ENCODE results near the gene NOTCH2.

NOTCH2 gene

GRCh38 chr1:119956306-119956705 is 113.2 kb downstream of the NOTCH2 start:
- Histone ChIP-seq H3K4me1 (ENCODE audit: control insufficient read depth, insufficient read depth, low read length) (no peaks in the 10 kb centered on the region), H3K36me3 (ENCODE audit: control insufficient read depth, insufficient read depth, low read length) (peaks cover 26% of the 10 kb centered on the region)

GRCh38 chr1:119954476-119955422 is 114.7 kb downstream of the NOTCH2 start:
- Histone ChIP-seq H3K4me3 (ENCODE audit: low read depth, low read length) (no peak overlapping the region), H3K4me1 (ENCODE audit: control insufficient read depth, insufficient read depth, low read length) (no peaks in the 10 kb centered on the region), H3K36me3 (ENCODE audit: control insufficient read depth, insufficient read depth, low read length) (peaks cover 34% of the 10 kb centered on the region), H3K9me3 (ENCODE audit: control insufficient read depth, insufficient read depth, low read length) (no peaks in the 10 kb centered on the region), H3K27me3 (ENCODE audit: control insufficient read depth, insufficient read depth, low read length) (no peaks in the 10 kb centered on the region), H3K9ac (ENCODE audit: low read depth, low read length) (no peak overlapping the region), H3K27ac (ENCODE audit: low read depth, low read length) (no peak overlapping the region)

More at GRCh38 chr1:119956306-119956705, 113.2 kb downstream of the NOTCH2 start:
- Histone ChIP-seq H3K9me3 (ENCODE audit: control insufficient read depth, insufficient read depth, low read length) (no peaks in the 10 kb centered on the region), H3K27me3 (ENCODE audit: control insufficient read depth, insufficient read depth, low read length) (no peaks in the 10 kb centered on the region), H3K9ac (ENCODE audit: low read depth, low read length) (no peak overlapping the region), H3K4me3 (ENCODE audit: low read depth, low read length) (no peak overlapping the region), H3K27ac (ENCODE audit: low read depth, low read length) (no peak overlapping the region)

GRCh38 chr1:119953266-119953998 is 116.0 kb downstream of the NOTCH2 start:
- no peak overlapping the region for H3K9ac ChIP-seq (ENCODE audit: low read depth, low read length)
- no peak overlapping the region for H3K4me3 ChIP-seq (ENCODE audit: low read depth, low read length)
- H3K36me3 ChIP-seq (ENCODE audit: control insufficient read depth, insufficient read depth, low read length): peaks cover 30% of the 10 kb centered on the region
- H3K27ac ChIP-seq (ENCODE audit: low read depth, low read length): no peak overlapping the region
- H3K9me3 ChIP-seq (ENCODE audit: control insufficient read depth, insufficient read depth, low read length): no peaks in the 10 kb centered on the region
- H3K27me3 ChIP-seq (ENCODE audit: control insufficient read depth, insufficient read depth, low read length): no peaks in the 10 kb centered on the region
- H3K4me1 ChIP-seq (ENCODE audit: control insufficient read depth, insufficient read depth, low read length): no peaks in the 10 kb centered on the region

- H3K9ac ChIP-seq (ENCODE audit: low read depth, low read length): no peak overlapping the region
- H3K4me3 ChIP-seq (ENCODE audit: low read depth, low read length): no peak overlapping the region
- H3K36me3 ChIP-seq (ENCODE audit: control insufficient read depth, insufficient read depth, low read length): peaks cover 38% of the 10 kb centered on the region
- H3K9me3 ChIP-seq (ENCODE audit: control insufficient read depth, insufficient read depth, low read length): no peaks in the 10 kb centered on the region
- no peak overlapping the region for H3K27ac ChIP-seq (ENCODE audit: low read depth, low read length)
- H3K4me1 ChIP-seq (ENCODE audit: control insufficient read depth, insufficient read depth, low read length): no peaks in the 10 kb centered on the region
- H3K27me3 ChIP-seq (ENCODE audit: control insufficient read depth, insufficient read depth, low read length): no peaks in the 10 kb centered on the region
These were observed 117.0 kb downstream of the NOTCH2 start for GRCh38 chr1:119952496-119952895.

- Histone ChIP-seq H3K4me1 (ENCODE audit: control insufficient read depth, insufficient read depth, low read length) (no peaks in the 10 kb centered on the region), H3K9me3 (ENCODE audit: control insufficient read depth, insufficient read depth, low read length) (no peaks in the 10 kb centered on the region), H3K36me3 (ENCODE audit: control insufficient read depth, insufficient read depth, low read length) (peaks cover 26% of the 10 kb centered on the region), H3K9ac (ENCODE audit: low read depth, low read length) (no peak overlapping the region), H3K27me3 (ENCODE audit: control insufficient read depth, insufficient read depth, low read length) (no peaks in the 10 kb centered on the region), H3K4me3 (ENCODE audit: low read depth, low read length) (no peak overlapping the region), H3K27ac (ENCODE audit: low read depth, low read length) (no peak overlapping the region)
These were observed 120.9 kb downstream of the NOTCH2 start for GRCh38 chr1:119948342-119949214.

GRCh38 chr1:119947468-119947867 is 122.0 kb downstream of the NOTCH2 start:
- H3K27me3 ChIP-seq (ENCODE audit: control insufficient read depth, insufficient read depth, low read length): no peaks in the 10 kb centered on the region
- no peaks in the 10 kb centered on the region for H3K9me3 ChIP-seq (ENCODE audit: control insufficient read depth, insufficient read depth, low read length)
- peaks cover 22% of the 10 kb centered on the region for H3K36me3 ChIP-seq (ENCODE audit: control insufficient read depth, insufficient read depth, low read length)
- H3K9ac ChIP-seq (ENCODE audit: low read depth, low read length): no peak overlapping the region
- H3K27ac ChIP-seq (ENCODE audit: low read depth, low read length): no peak overlapping the region
- H3K4me3 ChIP-seq (ENCODE audit: low read depth, low read length): no peak overlapping the region
- H3K4me1 ChIP-seq (ENCODE audit: control insufficient read depth, insufficient read depth, low read length): no peaks in the 10 kb centered on the region

GRCh38 chr1:119946724-119947123 is 122.7 kb downstream of the NOTCH2 start:
- H3K36me3 ChIP-seq (ENCODE audit: control insufficient read depth, insufficient read depth, low read length): peaks cover 22% of the 10 kb centered on the region
- no peak overlapping the region for H3K9ac ChIP-seq (ENCODE audit: low read depth, low read length)
- no peaks in the 10 kb centered on the region for H3K4me1 ChIP-seq (ENCODE audit: control insufficient read depth, insufficient read depth, low read length)
- no peak overlapping the region for H3K4me3 ChIP-seq (ENCODE audit: low read depth, low read length)
- no peak overlapping the region for H3K27ac ChIP-seq (ENCODE audit: low read depth, low read length)
- H3K9me3 ChIP-seq (ENCODE audit: control insufficient read depth, insufficient read depth, low read length): no peaks in the 10 kb centered on the region
- H3K27me3 ChIP-seq (ENCODE audit: control insufficient read depth, insufficient read depth, low read length): no peaks in the 10 kb centered on the region

GRCh38 chr1:119943216-119943615 is 126.2 kb downstream of the NOTCH2 start:
- Histone ChIP-seq H3K4me1 (ENCODE audit: control insufficient read depth, insufficient read depth, low read length) (no peaks in the 10 kb centered on the region), H3K36me3 (ENCODE audit: control insufficient read depth, insufficient read depth, low read length) (peaks cover 22% of the 10 kb centered on the region), H3K4me3 (ENCODE audit: low read depth, low read length) (no peak overlapping the region), H3K9me3 (ENCODE audit: control insufficient read depth, insufficient read depth, low read length) (no peaks in the 10 kb centered on the region), H3K9ac (ENCODE audit: low read depth, low read length) (no peak overlapping the region), H3K27ac (ENCODE audit: low read depth, low read length) (no peak overlapping the region), H3K27me3 (ENCODE audit: control insufficient read depth, insufficient read depth, low read length) (no peaks in the 10 kb centered on the region)

GRCh38 chr1:119941392-119941791 is 128.1 kb downstream of the NOTCH2 start:
- H3K27me3 ChIP-seq (ENCODE audit: control insufficient read depth, insufficient read depth, low read length): no peaks in the 10 kb centered on the region
- no peaks in the 10 kb centered on the region for H3K9me3 ChIP-seq (ENCODE audit: control insufficient read depth, insufficient read depth, low read length)
- H3K4me1 ChIP-seq (ENCODE audit: control insufficient read depth, insufficient read depth, low read length): peaks cover 3% of the 10 kb centered on the region; the same call in 1 of the 2 replicates
- no peak overlapping the region for H3K4me3 ChIP-seq (ENCODE audit: low read depth, low read length)
- peaks cover 22% of the 10 kb centered on the region for H3K36me3 ChIP-seq (ENCODE audit: control insufficient read depth, insufficient read depth, low read length)
- H3K27ac ChIP-seq (ENCODE audit: low read depth, low read length): no peak overlapping the region
- no peak overlapping the region for H3K9ac ChIP-seq (ENCODE audit: low read depth, low read length)

- no peak overlapping the region for H3K9ac ChIP-seq (ENCODE audit: low read depth, low read length)
- H3K36me3 ChIP-seq (ENCODE audit: control insufficient read depth, insufficient read depth, low read length): peaks cover 24% of the 10 kb centered on the region
These were observed 128.8 kb downstream of the NOTCH2 start for GRCh38 chr1:119940697-119941096.

More at GRCh38 chr1:119940697-119941096, 128.8 kb downstream of the NOTCH2 start:
- Histone ChIP-seq H3K9me3 (ENCODE audit: control insufficient read depth, insufficient read depth, low read length) (no peaks in the 10 kb centered on the region), H3K4me1 (ENCODE audit: control insufficient read depth, insufficient read depth, low read length) (peaks cover 7% of the 10 kb centered on the region; the same call in 1 of the 2 replicates), H3K4me3 (ENCODE audit: low read depth, low read length) (no peak overlapping the region), H3K27ac (ENCODE audit: low read depth, low read length) (no peak overlapping the region), H3K27me3 (ENCODE audit: control insufficient read depth, insufficient read depth, low read length) (no peaks in the 10 kb centered on the region)

All from HUES48 (cell line).